GM18907 (cell line): Measurements from ENCODE around the gene AHI1.
"Not testable (repeated sequence)": the region's sequence is repeated elsewhere in the genome, so short reads cannot be mapped to it uniquely, and the experiment has no call there.

ENCODE experiments used
- ATAC-seq: cut with Tn5 transposase; IDR thresholded peaks from one replicate; pipeline ENCODE4 v1.9.1; 2021; ENCODE audit warnings: mild to moderate bottlenecking, moderate library complexity; ENCODE audit not compliant: unreplicated experiment

AHI1 gene

DNA sequence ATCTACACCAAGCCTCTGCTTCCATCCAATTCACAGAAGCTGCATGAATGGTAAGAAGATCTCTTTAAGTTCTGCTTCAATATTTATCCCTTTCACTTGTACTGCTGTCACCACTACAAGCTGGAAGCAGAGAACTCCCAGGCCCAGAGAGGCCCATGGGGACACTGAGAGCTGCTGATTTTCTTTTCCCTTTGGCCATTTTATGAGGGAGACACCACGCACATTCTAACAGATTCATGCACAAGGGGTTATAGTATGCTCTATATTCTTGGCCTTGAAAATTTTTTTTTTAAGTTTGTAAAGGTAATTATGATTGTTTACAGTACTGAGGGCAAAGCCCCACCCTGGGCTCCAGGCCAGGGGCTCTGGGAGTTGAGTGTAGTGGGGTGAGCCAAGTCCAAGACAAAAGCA is 228.1 kb downstream of the AHI1 start:
- no peak for ATAC-seq

DNA sequence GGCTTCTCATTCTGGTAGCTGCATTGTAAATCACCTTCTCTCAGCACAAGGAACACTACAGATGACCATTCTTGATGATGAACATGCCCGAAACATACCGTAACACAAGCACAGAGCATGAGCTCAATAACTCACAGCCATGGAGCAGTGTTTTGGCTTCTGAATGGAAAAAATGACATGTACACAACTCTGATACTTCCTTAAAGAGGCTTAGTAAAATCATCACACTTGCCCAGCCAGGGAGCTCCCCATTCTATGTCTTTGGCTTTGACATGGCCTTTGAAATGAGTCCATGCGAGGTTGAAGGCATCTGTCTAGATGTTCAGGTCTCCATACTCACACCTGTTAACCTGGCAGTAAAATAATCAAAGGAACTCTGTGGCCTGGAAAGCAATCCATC is 228.8 kb downstream of the AHI1 start:
- ATAC-seq: no peak

DNA sequence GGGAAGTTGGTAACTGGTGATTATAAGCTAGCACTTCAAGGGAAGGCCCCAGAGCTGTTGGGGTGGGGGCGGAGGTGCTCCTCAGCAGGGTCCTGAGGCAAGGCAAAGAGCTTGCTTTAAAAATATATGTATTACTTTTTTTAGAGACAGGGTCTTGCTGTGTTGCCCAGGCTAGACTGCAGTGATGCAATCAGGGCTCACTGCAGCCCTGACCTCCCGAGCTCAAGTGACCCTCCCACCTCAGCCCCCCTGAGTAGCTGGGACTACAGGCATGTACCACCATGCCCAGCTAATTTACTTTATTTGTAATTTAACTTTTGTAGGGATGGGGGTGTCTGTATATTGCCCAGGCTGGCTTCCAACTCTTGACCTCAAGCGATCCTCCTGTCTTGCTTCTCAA is 229.3 kb downstream of the AHI1 start:
- no peak for ATAC-seq

DNA sequence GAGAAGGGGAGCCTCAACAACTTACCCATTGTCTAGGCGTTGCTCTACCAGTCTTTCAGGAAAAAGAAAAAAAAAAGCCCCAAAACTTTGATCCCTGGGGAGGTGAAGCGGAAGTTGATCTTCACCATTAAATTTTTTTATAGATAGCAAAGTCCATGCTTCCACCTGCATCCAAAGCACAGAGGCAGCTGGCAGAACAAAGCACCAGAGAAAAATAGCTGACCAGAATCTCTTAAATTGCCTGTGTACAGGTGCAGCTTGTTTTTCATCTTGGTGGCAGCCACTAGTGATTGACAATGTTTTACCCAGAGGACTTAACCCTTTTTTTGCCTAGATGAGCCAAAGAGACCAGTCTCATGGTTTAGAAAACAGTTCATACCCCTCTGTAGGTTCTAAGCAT is 230.5 kb downstream of the AHI1 start:
- no peak for ATAC-seq

DNA sequence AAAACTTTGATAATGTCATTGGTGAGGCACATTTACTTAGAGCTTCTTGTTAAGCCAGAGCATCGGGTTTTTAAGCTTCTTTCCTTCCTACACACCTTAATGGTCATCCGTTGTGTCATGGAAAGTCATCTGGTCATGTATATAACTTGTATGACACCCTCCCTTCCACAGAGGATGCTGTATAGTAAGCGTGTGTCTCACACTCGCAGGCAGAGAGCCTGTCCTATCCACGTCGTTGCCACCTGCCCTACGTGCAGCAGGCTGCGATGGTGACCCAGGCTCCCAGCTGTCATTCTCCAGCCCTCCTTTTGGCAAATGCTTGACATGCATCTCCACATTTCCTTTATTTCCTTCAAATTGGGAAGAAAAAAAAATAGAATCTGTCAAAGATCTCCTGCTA is 230.9 kb downstream of the AHI1 start:
- ATAC-seq: no peak

DNA sequence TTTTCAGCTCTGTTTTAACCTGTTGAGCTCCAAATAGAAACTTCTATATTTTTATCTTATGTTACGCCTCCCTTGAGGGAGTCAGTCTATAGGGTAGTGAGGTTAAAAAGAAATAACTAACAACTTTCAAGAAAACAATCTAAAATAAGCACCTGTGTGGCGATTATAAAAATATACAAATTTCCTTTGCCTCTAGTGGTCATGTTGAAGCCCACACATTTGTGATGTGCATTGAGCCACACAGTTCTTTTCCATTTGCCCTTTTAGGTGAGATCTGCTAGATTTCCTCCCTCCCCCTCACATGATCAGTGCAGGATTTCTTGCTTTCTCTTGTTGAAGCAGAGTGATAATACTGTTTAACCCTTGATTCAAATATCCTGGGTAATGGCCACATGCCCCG is 232.3 kb downstream of the AHI1 start:
- no peak for ATAC-seq

DNA sequence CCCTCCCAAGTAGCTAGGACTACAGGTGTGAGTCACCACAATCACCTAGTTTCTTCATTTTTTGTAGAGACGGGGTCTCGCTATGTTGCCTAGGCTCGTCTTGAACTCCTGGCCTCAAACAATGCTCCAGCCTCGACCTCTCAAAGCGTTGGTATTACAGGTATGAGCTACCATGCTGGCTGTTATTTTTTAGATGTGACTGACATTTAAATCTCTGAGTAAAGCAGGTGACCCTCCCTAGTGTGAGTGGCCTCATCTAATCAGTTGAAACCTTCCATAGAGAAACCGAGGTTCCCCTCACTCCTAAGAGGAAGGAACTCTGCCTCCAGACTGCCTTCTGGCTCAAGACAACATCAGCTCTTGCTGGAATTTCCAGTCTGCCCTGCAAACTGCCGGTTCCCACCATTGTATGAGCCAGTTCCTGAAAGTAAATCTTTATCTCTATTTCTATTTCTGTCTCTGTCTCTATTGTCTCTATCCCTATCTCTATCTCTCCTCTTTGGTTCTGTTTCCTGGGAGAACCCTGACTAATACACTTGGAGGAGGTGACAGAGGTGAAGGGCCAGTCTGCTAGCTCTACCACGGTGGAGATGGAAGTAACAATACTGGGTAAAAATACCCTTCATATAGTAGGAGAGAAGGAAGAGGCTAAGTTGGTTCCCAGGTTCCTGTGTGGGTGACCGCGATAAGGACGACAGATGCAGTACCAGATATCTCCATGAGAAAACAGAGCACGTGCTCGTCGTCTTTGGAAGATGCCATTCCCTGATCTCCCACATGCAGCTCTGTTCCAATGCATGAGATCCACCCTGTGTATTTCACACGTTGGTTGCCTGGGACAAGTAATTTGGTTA is 235.4 kb downstream of the AHI1 start:
- no peak for ATAC-seq

DNA sequence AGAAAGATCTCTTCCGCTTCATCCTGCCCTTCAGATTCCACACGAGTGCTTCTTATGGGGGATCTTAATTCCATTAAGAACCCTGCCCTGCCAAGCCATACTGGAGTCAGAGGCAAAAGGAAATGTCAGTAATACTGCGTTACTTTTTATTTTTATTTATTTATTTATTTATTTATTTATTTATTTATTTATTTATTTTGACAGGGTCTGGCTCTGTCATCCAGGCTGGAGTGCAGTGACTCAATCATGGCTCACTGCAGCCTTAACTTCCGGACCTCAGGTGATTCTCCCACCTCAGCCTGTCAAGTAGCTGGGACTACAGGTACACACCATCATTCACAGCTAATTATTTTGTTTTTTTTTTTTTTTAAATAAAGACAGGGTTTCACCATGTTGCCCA is 236.9 kb downstream of the AHI1 start:
- no peak for ATAC-seq

DNA sequence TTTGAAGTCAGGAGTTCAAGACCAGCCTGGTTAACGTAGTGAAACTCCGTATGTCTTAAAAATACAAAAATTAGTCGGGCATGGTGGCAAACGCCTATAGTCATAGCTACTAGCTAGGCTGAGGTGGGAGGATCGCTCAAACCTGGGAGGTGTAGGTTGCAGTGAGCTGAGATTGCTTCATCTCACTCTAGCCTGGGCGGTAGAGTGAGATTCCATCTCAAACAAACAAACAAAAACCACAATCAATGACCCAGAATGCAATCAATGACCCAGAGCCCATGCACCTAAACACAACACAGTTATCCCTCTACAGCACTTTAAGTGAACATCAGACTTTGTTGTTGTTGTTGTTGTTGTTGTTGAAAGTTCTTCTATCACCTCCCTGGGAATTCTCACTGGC is 238.6 kb downstream of the AHI1 start:
- ATAC-seq: no peak

DNA sequence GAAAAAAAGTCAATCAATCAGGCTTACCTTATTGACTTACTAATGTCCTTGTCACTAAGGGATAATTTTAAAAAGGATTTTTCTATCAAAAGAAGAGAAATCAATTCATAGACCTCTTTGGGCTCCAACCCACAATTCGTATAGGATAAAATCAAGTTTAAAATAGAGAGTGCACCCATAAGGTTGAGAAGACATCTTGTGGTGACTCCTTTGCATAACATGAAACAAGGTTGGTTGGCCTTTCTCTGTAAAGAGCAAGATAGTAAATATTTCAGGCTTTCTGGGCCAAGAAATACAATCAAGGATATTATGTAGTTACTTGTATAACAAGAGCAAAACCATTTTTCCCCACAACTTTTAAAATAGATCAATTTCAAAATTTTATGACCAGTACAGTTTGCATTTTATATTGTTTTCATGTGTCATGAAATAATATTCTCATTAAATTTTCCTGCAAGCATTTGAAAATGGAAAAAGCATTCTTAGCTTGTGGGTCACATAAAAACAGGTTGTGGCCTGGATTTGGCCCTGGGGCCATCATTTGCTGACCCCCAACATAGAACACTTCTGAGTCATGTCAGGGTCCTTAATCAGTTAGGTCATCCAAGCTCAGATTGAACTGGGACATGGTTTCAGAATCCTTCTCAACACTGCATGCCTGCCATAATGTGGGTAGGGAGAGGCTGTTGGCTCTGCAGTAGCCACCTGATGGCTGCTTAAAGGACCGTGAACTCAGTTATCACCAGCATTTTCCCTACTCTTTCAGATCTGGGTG is 239.7 kb downstream of the AHI1 start:
- ATAC-seq: no peak

DNA sequence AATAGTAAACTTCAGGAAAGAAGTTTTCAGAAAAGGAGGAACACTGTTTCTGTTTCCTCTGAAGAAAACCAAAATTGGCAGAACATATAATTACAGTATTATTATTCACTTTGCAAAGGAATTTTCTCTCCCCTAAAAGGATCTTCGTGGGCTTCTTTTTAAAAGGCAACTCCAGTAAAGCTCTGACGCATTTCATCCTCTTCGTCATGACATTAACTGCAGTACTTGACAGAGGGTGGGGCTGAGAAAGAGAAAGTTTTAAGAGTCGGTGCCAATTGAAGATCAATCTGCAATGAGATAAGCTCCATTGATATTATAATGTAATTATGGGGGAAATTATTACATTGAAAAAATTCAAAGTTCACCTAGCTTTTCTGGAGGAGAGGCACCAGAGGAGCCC is 240.7 kb downstream of the AHI1 start:
- no peak for ATAC-seq

DNA sequence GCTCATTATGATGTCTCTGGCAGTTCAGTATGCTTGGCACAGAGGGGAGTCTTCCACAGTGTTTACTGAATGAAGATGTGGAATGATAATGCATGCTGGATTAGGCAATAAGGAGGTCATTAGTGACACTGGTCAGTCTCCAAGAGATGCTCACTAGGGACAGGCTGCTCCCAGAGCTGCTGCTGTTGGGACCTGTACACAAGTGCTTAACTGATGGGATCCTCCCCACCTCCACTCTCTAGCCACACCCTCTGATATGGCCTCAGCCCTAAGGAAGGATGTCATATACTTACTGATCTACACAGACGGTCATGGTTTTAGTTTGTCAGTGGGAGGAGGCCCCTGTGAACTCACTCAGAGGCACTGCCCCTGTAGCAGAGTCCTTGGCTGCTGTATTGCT is 243.1 kb downstream of the AHI1 start:
- no peak for ATAC-seq

DNA sequence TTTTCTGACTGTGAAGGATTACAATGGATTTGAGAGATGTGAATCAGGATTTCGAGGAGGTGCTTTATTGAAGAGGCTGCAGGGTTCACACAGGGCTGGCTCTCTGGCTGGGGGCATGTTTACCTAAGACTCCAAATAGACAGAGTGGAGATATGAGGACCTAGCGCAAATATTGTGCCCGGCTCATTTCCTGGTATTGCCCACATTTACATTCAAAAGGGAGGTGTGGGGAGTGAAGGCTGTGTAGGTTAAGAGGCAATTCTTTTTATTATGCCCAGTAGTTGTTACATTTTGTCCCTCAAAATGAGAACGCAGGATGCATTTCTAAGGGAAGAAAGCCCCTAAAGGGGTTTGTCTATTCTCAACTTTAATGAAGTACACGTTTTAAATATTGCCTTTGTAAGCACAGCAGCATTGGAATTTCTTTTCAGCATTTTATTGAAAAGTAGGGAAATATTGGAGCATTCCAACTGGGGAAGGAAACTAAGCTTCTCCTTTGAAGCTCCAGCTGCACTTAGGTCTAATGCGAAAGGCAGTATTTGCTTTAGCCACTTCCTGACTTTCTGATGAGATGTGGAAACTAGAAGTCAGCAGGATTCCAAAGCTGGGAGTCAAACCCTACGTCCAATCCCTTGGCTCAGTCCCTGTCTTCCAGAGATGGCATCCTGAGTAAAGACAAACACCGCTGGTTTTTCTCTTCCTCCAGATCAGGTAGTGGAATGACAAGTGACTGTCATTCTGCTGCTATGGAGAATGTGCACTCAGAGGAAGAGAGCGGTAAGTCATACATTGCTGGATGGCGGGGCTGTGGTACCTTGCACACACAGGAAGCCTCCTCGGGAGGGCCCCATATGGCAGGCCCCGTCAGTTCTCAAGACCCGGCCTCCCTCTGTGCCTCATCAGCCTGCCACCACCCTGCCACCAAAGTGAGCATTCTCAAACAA is 245.8 kb downstream of the AHI1 start:
- no peak for ATAC-seq

DNA sequence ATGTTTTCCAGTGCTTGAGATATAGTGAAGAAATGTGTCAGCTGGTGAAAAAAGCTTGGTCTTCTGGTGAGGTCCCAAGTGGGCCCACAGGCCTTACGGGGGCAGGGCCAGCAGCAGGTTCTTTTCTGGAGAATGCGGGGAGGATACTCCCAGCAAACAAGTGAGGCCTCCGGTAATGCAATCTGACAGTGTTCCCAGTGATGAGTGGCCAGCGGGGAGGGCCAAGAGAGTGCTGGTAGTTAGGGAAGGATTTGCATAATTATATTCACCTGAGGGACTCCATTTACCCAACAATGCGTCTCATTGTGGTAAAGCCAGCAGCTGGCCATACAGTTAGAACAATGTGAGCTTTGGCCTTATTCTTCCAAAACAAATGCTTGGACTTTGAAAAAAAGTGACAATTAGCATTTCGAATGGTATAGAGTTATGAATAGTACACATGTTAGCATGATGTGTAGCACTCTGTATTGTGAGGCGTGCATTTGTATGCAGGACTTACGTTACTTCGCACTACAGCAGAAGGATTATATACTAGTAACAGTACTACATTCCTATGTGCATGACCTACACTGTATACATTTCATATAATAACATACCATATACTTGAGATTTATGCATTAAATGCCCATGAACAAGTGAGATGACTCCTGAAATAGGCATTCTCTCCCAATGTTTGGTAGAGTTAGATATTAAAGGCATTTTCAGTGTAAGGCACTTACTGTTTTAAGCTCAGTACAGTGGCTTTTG is 246.6 kb downstream of the AHI1 start:
- no peak for ATAC-seq

DNA sequence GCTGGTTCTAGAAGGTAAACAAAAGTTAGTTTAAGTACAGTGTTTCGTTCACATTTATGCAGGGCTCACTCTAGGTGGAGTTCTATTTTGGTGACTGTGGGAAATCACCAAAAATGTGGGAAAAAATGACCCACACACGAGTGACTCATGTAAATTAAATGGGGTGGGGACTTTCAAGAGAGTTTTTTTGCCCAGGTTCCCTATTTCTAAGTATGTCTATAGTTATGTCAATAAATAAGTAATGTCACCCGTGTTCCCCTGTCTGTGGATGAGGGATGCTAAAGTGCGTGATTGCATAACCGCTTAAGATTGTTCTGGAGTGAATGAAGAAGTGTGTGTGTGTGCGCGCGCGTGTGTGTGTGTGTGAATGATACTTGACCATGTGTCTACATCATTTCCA is 247.3 kb downstream of the AHI1 start:
- no peak for ATAC-seq

DNA sequence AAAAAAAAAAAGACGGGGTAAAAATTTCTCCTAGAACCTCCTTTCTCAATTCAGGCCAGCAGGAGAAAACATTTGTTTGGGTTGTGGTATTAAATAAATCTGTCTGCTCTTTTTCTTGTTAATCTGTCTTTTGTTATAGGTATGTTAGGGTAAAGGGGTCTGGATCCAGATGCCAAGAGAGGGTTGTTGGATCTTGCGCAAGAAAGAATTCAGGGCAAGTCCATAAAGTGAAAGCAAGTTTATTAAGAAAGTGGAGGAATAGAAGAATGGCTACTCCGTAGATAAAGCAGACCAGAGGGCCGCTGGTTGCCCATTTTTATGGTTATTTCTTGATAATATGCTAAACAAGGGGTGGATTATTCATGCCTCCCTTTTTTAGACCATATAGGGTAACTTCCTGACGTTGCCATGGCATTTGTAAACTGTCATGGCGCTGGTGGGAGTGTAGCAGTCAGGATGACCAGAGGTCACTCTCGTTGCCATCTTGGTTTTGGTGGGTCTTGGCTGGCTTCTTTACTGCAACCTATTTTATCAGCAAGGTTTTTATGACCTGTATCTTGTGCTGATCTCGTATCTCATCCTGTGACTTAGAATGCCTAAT is 251.0 kb downstream of the AHI1 start:
- not testable (repeated sequence) for ATAC-seq

DNA sequence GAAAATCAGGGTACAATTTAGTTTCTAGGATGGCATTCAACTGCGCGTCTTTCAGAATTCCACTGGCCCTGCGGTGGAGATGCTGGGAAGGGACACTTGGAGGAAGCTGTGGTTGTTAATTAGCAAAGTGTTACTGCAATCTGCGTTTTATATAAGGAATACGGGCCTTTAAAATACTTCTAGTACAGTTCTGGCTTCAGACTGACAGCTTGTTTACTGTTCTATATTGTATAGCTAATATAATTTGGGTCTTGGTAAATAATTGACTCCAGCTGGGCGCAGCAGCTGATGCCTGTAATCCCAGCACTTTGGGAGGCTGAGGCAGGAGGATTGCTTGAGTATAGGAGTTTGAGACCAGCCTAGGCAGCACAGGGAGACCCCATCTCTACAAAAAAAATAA is 252.7 kb downstream of the AHI1 start:
- no peak for ATAC-seq

DNA sequence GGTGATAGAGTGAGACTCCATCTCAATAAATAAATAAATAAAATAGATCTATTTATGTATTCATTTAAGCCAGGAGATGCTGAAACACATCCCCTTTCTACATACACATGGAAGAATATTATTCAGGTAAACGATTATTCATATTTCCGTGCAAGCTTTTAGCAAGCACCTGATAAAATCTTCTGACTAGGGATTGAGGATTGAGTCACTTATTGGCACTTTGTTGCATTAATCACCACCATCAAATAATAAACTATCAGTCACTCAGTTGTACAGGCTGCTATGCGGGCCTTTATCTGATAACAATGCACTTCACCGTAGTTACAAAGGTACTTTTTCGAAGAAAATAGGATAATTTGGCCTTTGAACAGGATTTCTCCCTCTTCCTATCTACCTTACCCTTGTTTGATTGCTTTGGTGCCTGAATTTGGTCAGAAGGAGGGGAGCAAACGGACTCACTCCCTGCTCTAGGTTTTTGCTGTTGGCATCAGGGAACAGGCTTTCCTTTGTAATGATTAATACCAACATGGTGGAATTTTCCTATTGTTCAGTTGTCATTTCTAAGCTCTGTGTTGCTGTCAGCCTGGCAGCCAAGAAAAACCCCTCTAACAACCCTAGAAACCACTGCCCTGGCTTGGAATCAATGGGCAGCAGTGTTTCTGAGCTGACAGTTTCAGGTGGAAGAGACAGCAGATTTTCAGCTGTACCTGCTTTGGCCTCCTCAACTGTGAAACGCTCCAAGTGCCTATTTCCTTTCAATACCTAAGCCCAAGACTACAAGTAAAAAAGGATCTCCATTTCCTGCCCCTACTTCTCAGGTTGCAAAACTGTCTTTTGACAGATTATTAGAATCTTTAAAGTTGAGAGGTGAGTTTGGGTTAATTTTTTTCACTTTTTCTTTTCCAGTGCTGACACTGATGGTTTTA is 253.4 kb downstream of the AHI1 start:
- no peak for ATAC-seq

DNA sequence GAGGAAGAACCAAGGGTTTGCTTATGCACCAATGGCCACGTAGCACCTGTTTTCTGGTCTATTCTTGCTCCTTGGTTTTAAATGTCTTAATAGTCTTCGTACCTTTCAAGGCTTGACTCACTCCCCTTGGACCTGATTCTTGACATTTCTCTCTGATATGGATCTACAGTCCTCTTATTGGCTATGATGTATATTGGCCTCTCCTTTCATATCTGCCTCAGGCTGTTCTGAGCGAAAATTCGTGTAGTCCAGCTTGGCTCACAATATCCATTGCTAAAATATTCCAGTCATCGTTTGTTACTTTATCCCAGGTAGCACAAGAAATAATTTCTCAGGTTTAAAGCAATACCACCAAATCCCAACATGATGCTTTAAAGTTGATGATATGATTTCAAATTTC is 256.8 kb downstream of the AHI1 start:
- ATAC-seq: no peak
